ENCODE measurements around the gene HECTD3. TPM values are rescaled to one million over a fixed set of nuclear protein-coding genes. Genes with fewer than 3 reads are reported as not detected.
A peak's percentile ranks its signal among the peaks of the same experiment; 100 is the strongest.

The HECTD3 gene
- total and polyA plus RNA-seq, 2 experiments from 2014 or later = 27.6 to 39.1 TPM

- Histone ChIP-seq H3K4me2 (peak overlapping the region; percentile 87), H3K4me3 (peak overlapping the region; percentile 34), H3K4me1 (ENCODE audit: insufficient read depth) (peaks cover 16% of the 10 kb centered on the region), H3K36me3 (replicated peaks; ENCODE audit: insufficient read depth, low read depth) (no peaks in the 10 kb centered on the region), H3K27me3 (no peaks in the 10 kb centered on the region), H3K27ac (peak overlapping the region; percentile 82), H3K79me2 (peaks cover 31% of the 10 kb centered on the region), H4K20me1 (ENCODE audit: insufficient read depth, poor library complexity, severe bottlenecking) (peaks cover 3% of the 10 kb centered on the region), H3K9me2 (replicated peaks; ENCODE audit: insufficient read depth) (no peaks in the 10 kb centered on the region), H2AFZ (peak overlapping the region; percentile 61), H3K9me3 (ENCODE audit: low read depth) (no peaks in the 10 kb centered on the region)
- 7% methylated on average over 20 of the region's 21 CpGs for WGBS (ENCODE audit: low lambda C conversion rate, missing lambda C conversion rate)
- TF ChIP-seq EZH2 (IDR thresholded peaks at IDR 0.05; ENCODE audit: borderline replicate concordance) (no peak), EZH2phosphoT487 (IDR thresholded peaks at IDR 0.05; ENCODE audit: low read depth, severe bottlenecking, unreplicated experiment) (no peak)
- DNase-seq (ENCODE audit: low spot score) = peak; percentile 83
These were observed 1.6 kb upstream of the HECTD3 start for GRCh38 chr1:45012639-45013278.

- Histone ChIP-seq H3K4me2 (peak within 1 kb of the TSS; percentile 97), H4K20me1 (ENCODE audit: insufficient read depth, poor library complexity, severe bottlenecking) (peaks cover 3% of the 10 kb centered on the region), H3K27ac (peak within 1 kb of the TSS; percentile 82), H2AFZ (peak within 1 kb of the TSS; percentile 83), H3K79me2 (peaks cover 31% of the 10 kb centered on the region), H3K4me1 (ENCODE audit: insufficient read depth) (peaks cover 16% of the 10 kb centered on the region), H3K27me3 (no peaks in the 10 kb centered on the region), H3K9me3 (ENCODE audit: low read depth) (no peaks in the 10 kb centered on the region), H3K4me3 (peak within 1 kb of the TSS; percentile 92), H3K36me3 (replicated peaks; ENCODE audit: insufficient read depth, low read depth) (no peaks in the 10 kb centered on the region), H3K9me2 (replicated peaks; ENCODE audit: insufficient read depth) (no peaks in the 10 kb centered on the region)
- no peak for TF ChIP-seq EZH2phosphoT487 (IDR thresholded peaks at IDR 0.05; ENCODE audit: low read depth, severe bottlenecking, unreplicated experiment)
- no peak for TF ChIP-seq EZH2 (IDR thresholded peaks at IDR 0.05; ENCODE audit: borderline replicate concordance)
- TF ChIP-seq CTCF (IDR thresholded peaks at IDR 0.05; ENCODE audit: poor library complexity) = no peak
- WGBS (ENCODE audit: low lambda C conversion rate, missing lambda C conversion rate) = 4% methylated on average over 21 of the region's 21 CpGs
- DNase-seq (ENCODE audit: low spot score) = peak; percentile 98
These were observed 914 bp upstream of the HECTD3 start, which contains the start of gene UROD for GRCh38 chr1:45011837-45012638. UROD (plus strand) TSS chr1:45012254; CDS start chr1:45012266, 12 bp downstream.

GRCh38 chr1:45009956-45010854, 919 bp downstream of the HECTD3 start:
- H3K27ac ChIP-seq = peak overlapping the region; percentile 46
- DNase-seq (ENCODE audit: low spot score) = peak; percentile 43
- H2AFZ ChIP-seq = peak overlapping the region; percentile 83

More at GRCh38 chr1:45009956-45010854, 919 bp downstream of the HECTD3 start:
- H3K9me2 ChIP-seq (replicated peaks; ENCODE audit: insufficient read depth) = no peaks in the 10 kb centered on the region
- no peaks in the 10 kb centered on the region for H3K27me3 ChIP-seq
- 25% methylated on average over 40 of the region's 41 CpGs for WGBS (ENCODE audit: low lambda C conversion rate, missing lambda C conversion rate)
- peak overlapping the region; percentile 92 for H3K4me3 ChIP-seq
- peaks cover 3% of the 10 kb centered on the region for H4K20me1 ChIP-seq (ENCODE audit: insufficient read depth, poor library complexity, severe bottlenecking)
- no peaks in the 10 kb centered on the region for H3K9me3 ChIP-seq (ENCODE audit: low read depth)
- H3K79me2 ChIP-seq = peaks cover 31% of the 10 kb centered on the region
- peaks cover 16% of the 10 kb centered on the region for H3K4me1 ChIP-seq (ENCODE audit: insufficient read depth)
- H3K36me3 ChIP-seq (replicated peaks; ENCODE audit: insufficient read depth, low read depth) = no peaks in the 10 kb centered on the region
- peak overlapping the region; percentile 97 for H3K4me2 ChIP-seq
- TF ChIP-seq EZH2phosphoT487 (IDR thresholded peaks at IDR 0.05; ENCODE audit: low read depth, severe bottlenecking, unreplicated experiment) (no peak), CTCF (IDR thresholded peaks at IDR 0.05; ENCODE audit: poor library complexity) (no peak), EZH2 (IDR thresholded peaks at IDR 0.05; ENCODE audit: borderline replicate concordance) (no peak)
